Colon (tissue), 2 donors: Measurements from ENCODE around the gene GRB2.

ENCODE experiments used
- FAIRE-seq: peaks from 2 replicates; lab custom pipeline; 2012; peaks lifted over from hg19 to GRCh38; lab: Jason Lieb, UNC
- donor health status: control.
- donor health status: control.

The GRB2 gene

GRCh38 chr17:75277664-75278071, 127.8 kb downstream of the GRB2 start:
- FAIRE-seq = no peak

GRCh38 chr17:75273977-75274708, 131.3 kb downstream of the GRB2 start:
- FAIRE-seq = no peak

GRCh38 chr17:75272848-75273184, 132.7 kb downstream of the GRB2 start:
- no peak for FAIRE-seq

- FAIRE-seq = no peak
These were observed 133.3 kb downstream of the GRB2 start for GRCh38 chr17:75271955-75272847.

GRCh38 chr17:75271233-75271954, 134.1 kb downstream of the GRB2 start:
- no peak for FAIRE-seq

GRCh38 chr17:75270966-75271232, 134.6 kb downstream of the GRB2 start, which contains the start of gene MIF4GD:
TSS of gene MIF4GD (minus strand) at chr17:75271231. CDS start at chr17:75270195, 1,036 bp downstream.
- FAIRE-seq = no peak

- no peak for FAIRE-seq
These were observed 135.1 kb downstream of the GRB2 start for GRCh38 chr17:75270218-75270965.

- FAIRE-seq = no peak
These were observed 135.6 kb downstream of the GRB2 start for GRCh38 chr17:75269844-75270217.
